IMR-90 (cell line): ENCODE results near the gene KDM4B. TPM values are rescaled to one million over a fixed set of nuclear protein-coding genes. Genes with fewer than 3 reads are reported as not detected.

Experiments used
- ATAC-seq: fragments of 200-7000 bp; cut with Tn5 transposase; 2 replicates; pipeline ENCODE4 v1.9.1; 2020; ENCODE audit warnings: low read depth, mild to moderate bottlenecking, moderate library complexity
- BruUV-seq: library from RNA; stranded (reverse); fragments of 400-500 nt; replicated peaks from 2 replicates; lab custom pipeline; 2021; lab: Mats Ljungman, UMichigan
- CTCF ChIA-PET: fragments of 300-600 bp; formaldehyde crosslinking; extraction: SDS; loops from one replicate; lab custom pipeline; 2021; ENCODE audit warnings: antibody characterized with exemption; lab: Yijun Ruan, JAX
- POLR2A ChIA-PET: fragments of 300-600 bp; sonication (Branson Sonifier 250); formaldehyde crosslinking; loops from one replicate; lab custom pipeline; 2022; ENCODE audit warnings: antibody characterized with exemption; ENCODE audit not compliant: unreplicated experiment; lab: Charles Lee
- DNase-seq: peaks from one replicate; pipeline ENCODE4 v3.0.0; 2013
- H2AFZ ChIP-seq: replicated peaks from 2 replicates; pipeline ENCODE3; 2013; ENCODE audit warnings: low read length, mild to moderate bottlenecking; ENCODE audit not compliant: poor library complexity
- H2AK5ac ChIP-seq: 2 replicates; pipeline ENCODE4 v1.6.1; 2013; ENCODE audit warnings: low read depth, low read length, inconsistent platforms
- H2AK9ac ChIP-seq: replicated peaks from 2 replicates; pipeline ENCODE3; 2013; ENCODE audit warnings: mild to moderate bottlenecking, low read depth, low read length, moderate library complexity; ENCODE audit not compliant: poor library complexity
- H2BK120ac ChIP-seq: 2 replicates; pipeline ENCODE4 v1.6.1; 2013; ENCODE audit warnings: low read depth, low read length, inconsistent platforms
- H2BK15ac ChIP-seq: 3 replicates; pipeline ENCODE4 v1.6.1; 2013; ENCODE audit warnings: low read depth, low read length, inconsistent platforms
- H2BK20ac ChIP-seq: 2 replicates; pipeline ENCODE4 v1.6.1; 2013; ENCODE audit warnings: low read depth, mild to moderate bottlenecking, inconsistent platforms, low read length, moderate library complexity
- H2BK5ac ChIP-seq: 2 replicates; pipeline ENCODE4 v1.6.1; 2013; ENCODE audit warnings: mild to moderate bottlenecking, low read depth, low read length, inconsistent platforms; ENCODE audit not compliant: poor library complexity, severe bottlenecking
- H3K14ac ChIP-seq: replicated peaks from 2 replicates; pipeline ENCODE4 v1.6.1; 2013; ENCODE audit warnings: low read depth, low read length, inconsistent platforms
- H3K18ac ChIP-seq: 2 replicates; pipeline ENCODE4 v1.6.1; 2013; ENCODE audit warnings: low read depth, low read length, control low read depth
- H3K23ac ChIP-seq: 2 replicates; pipeline ENCODE4 v1.6.1; 2013; ENCODE audit warnings: low read depth, low read length, inconsistent platforms
- H3K27ac ChIP-seq: 2 replicates; pipeline ENCODE4 v1.5.1; 2013; ENCODE audit warnings: mild to moderate bottlenecking, control low read depth, low read length; ENCODE audit not compliant: insufficient read depth
- H3K27me3 ChIP-seq: 2 replicates; pipeline ENCODE4 v1.6.1; 2013; ENCODE audit warnings: low read length; ENCODE audit not compliant: control insufficient read depth, insufficient read depth
- H3K36me3 ChIP-seq: 2 replicates; pipeline ENCODE4 v1.6.1; 2013; ENCODE audit warnings: low read length, mixed read lengths; ENCODE audit not compliant: control insufficient read depth, insufficient read depth
- H3K4ac ChIP-seq: 2 replicates; pipeline ENCODE4 v1.6.1; 2013; ENCODE audit warnings: low read depth, low read length, inconsistent platforms
- H3K4me1 ChIP-seq: 2 replicates; pipeline ENCODE4 v1.6.1; 2013; ENCODE audit warnings: low read length, mixed read lengths; ENCODE audit not compliant: control insufficient read depth, insufficient read depth
- H3K4me2 ChIP-seq: 2 replicates; pipeline ENCODE4 v1.6.1; 2013; ENCODE audit warnings: low read depth, mild to moderate bottlenecking, control low read depth, low read length, moderate library complexity
- H3K4me3 ChIP-seq: 2 replicates; pipeline ENCODE4 v1.5.1; 2013; ENCODE audit warnings: low read depth, mild to moderate bottlenecking, control low read depth, low read length, moderate library complexity; ENCODE audit not compliant: insufficient read depth
- H3K56ac ChIP-seq: 2 replicates; pipeline ENCODE4 v1.6.1; 2013; ENCODE audit warnings: low read length, inconsistent platforms; ENCODE audit not compliant: insufficient read depth; ENCODE audit errors: extremely low read depth
- H3K79me1 ChIP-seq, 2 experiments: 2 replicates each; pipeline ENCODE4 v1.6.1; 2013; ENCODE audit warnings: low read length in 2 of 2, inconsistent platforms in 1 of 2, low read depth in 1 of 2
- H3K9ac ChIP-seq: 2 replicates; pipeline ENCODE4 v1.6.1; 2013; ENCODE audit warnings: low read depth, low read length, control low read depth
- H3K9me1 ChIP-seq: 2 replicates; pipeline ENCODE4 v1.6.1; 2013; ENCODE audit warnings: low read length, inconsistent platforms; ENCODE audit not compliant: insufficient read depth
- H3K9me3 ChIP-seq: 2 replicates; pipeline ENCODE4 v1.6.1; 2013; ENCODE audit warnings: low read length; ENCODE audit not compliant: control insufficient read depth, insufficient read depth
- H4K20me1 ChIP-seq: 2 replicates; pipeline ENCODE4 v1.6.1; 2013; ENCODE audit warnings: low read length, inconsistent platforms; ENCODE audit not compliant: insufficient read depth
- H4K5ac ChIP-seq: 2 replicates; pipeline ENCODE4 v1.6.1; 2013; ENCODE audit warnings: mild to moderate bottlenecking, low read depth, low read length, control low read depth
- H4K8ac ChIP-seq, 2 experiments: 2 replicates each; pipeline ENCODE4 v1.6.1; 2013; ENCODE audit warnings: low read depth in 2 of 2, low read length in 2 of 2, control low read depth in 1 of 2, inconsistent platforms in 1 of 2
- H4K91ac ChIP-seq: 2 replicates; pipeline ENCODE4 v1.6.1; 2013; ENCODE audit warnings: low read depth, low read length, inconsistent platforms; ENCODE audit not compliant: insufficient read depth
- BHLHE40 ChIP-seq: fragments of 150-350 bp; IDR thresholded peaks from 2 replicates; pipeline ENCODE4 v1.6.1; 2016; ENCODE audit warnings: mild to moderate bottlenecking, low read depth, low read length
- CEBPB ChIP-seq: IDR thresholded peaks from 2 replicates; pipeline ENCODE4 v1.6.1; 2012; ENCODE audit warnings: low read depth, low read length, improper control_type of control experiment
- CHD1 ChIP-seq: IDR thresholded peaks from 2 replicates; pipeline ENCODE4 v1.6.1; 2012; ENCODE audit warnings: low read depth, low read length, improper control_type of control experiment
- CTCF ChIP-seq: conservative IDR thresholded peaks from 2 replicates; pipeline ENCODE4 v1.5.1; 2012; ENCODE audit warnings: mild to moderate bottlenecking, low read depth, low read length, improper control_type of control experiment
- ELK1 ChIP-seq: fragments of 150-350 bp; IDR thresholded peaks from 2 replicates; pipeline ENCODE4 v1.6.1; 2016; ENCODE audit warnings: low read depth, mild to moderate bottlenecking, low read length, moderate library complexity, borderline replicate concordance
- FOS ChIP-seq: fragments of 150-350 bp; IDR thresholded peaks from 2 replicates; pipeline ENCODE4 v1.6.1; 2016; ENCODE audit warnings: low read depth, low read length
- MAFK ChIP-seq: IDR thresholded peaks from 2 replicates; pipeline ENCODE4 v1.6.1; 2012; ENCODE audit warnings: low read depth, low read length, improper control_type of control experiment
- MXI1 ChIP-seq: IDR thresholded peaks from 2 replicates; pipeline ENCODE4 v1.6.1; 2012; ENCODE audit warnings: low read depth, mild to moderate bottlenecking, low read length, moderate library complexity, borderline replicate concordance
- NFE2L2 ChIP-seq: fragments of 150-350 bp; IDR thresholded peaks from 2 replicates; pipeline ENCODE4 v1.6.1; 2016; ENCODE audit warnings: low read depth, mild to moderate bottlenecking, low read length
- POLR2A ChIP-seq: IDR thresholded peaks from 2 replicates; pipeline ENCODE4 v1.6.1; 2012; ENCODE audit warnings: mild to moderate bottlenecking, low read depth, low read length
- RAD21 ChIP-seq: IDR thresholded peaks from 2 replicates; pipeline ENCODE4 v1.6.1; 2012; ENCODE audit warnings: low read length, improper control_type of control experiment
- RCOR1 ChIP-seq: IDR thresholded peaks from 2 replicates; pipeline ENCODE4 v1.6.1; 2012; ENCODE audit warnings: mild to moderate bottlenecking, low read length, improper control_type of control experiment; ENCODE audit not compliant: insufficient replicate concordance
- RFX5 ChIP-seq: IDR thresholded peaks from 2 replicates; pipeline ENCODE4 v1.8.0; 2012; ENCODE audit warnings: low read depth, mild to moderate bottlenecking, low read length, moderate library complexity
- SMC3 ChIP-seq: fragments of 150-350 bp; IDR thresholded peaks from 2 replicates; pipeline ENCODE4 v1.6.1; 2016; ENCODE audit warnings: low read depth, mild to moderate bottlenecking, antibody characterized with exemption, low read length, moderate library complexity
- USF2 ChIP-seq: fragments of 150-350 bp; IDR thresholded peaks from 2 replicates; pipeline ENCODE4 v1.6.1; 2017; ENCODE audit warnings: mild to moderate bottlenecking, antibody characterized with exemption, low read length, low read depth
- WGBS, 2 experiments: methylation state at CpG; one replicate each; pipeline versions ENCODE4 v1.1.5 to v1.1.7; 2013; ENCODE audit warnings: missing lambda C conversion rate in 2 of 2; ENCODE audit not compliant: insufficient read length in 1 of 2; ENCODE audit errors: extremely low coverage in 2 of 2; 5-methylcytosine and 5-hydroxymethylcytosine counted together
- dilution Hi-C: fragments of 300-500 bp; cut with HindIII; formaldehyde crosslinking; loops from one replicate; pipeline ENCODE4 v1.14.3; 2018; ENCODE audit warnings: low sequenced_read_pairs; ENCODE audit not compliant: unreplicated experiment
- in situ Hi-C: fragments of 300-500 bp; cut with MboI; formaldehyde crosslinking; loops from 3 replicates; pipeline ENCODE4 v1.14.3; 2019; ENCODE audit warnings: low sequenced_read_pairs, inconsistent platforms, mixed read lengths
- intact Hi-C: fragments of 100-400 bp; cut with micrococcal nuclease; formaldehyde crosslinking; loops from 2 replicates; pipeline ENCODE4 v1.10.0; 2022
- polyA plus RNA-seq, 3 experiments: library from polyadenylated mRNA; depleted of rRNA; stranded (reverse); fragments of >200 nt; gene quantifications; 2 replicates each; pipeline ENCODE4 v1.2.3, GENCODE V29; 2012; ENCODE audit warnings: low replicate concordance in 1 of 3
- total RNA-seq: library from RNA; depleted of rRNA; stranded (reverse); fragments of >200 nt; gene quantifications from 2 replicates; pipeline ENCODE4 v1.2.3, GENCODE V29; 2012

The KDM4B gene
- total and polyA plus RNA-seq, 2 of the 4 experiments (the other 2 are of a cell fraction), result 5.0 to 17.9 TPM

GRCh38 chr19:5099701-5100221 lies 130.8 kb downstream of the KDM4B start:
- Histone ChIP-seq H3K27ac (no peak overlapping the region), H2AK9ac (no peak overlapping the region), H3K4me1 (no peaks in the 10 kb centered on the region; the same call in 1 of the 2 replicates), H3K23ac (no peak overlapping the region), H3K4me3 (no peak overlapping the region), H4K20me1 (peaks cover 3% of the 10 kb centered on the region; the same call in 1 of the 2 replicates), H2BK20ac (no peak overlapping the region), H3K9me3 (peaks cover 19% of the 10 kb centered on the region), H4K5ac (no peak overlapping the region), H3K14ac (no peak overlapping the region), H3K4me2 (no peak overlapping the region), H2BK15ac (no peak overlapping the region), H2AFZ (no peak overlapping the region), H3K9me1 (no peaks in the 10 kb centered on the region), H2BK5ac (no peak overlapping the region), H3K36me3 (peaks cover 38% of the 10 kb centered on the region), H3K56ac (no peak overlapping the region), H3K79me1 (peaks cover 17 to 22% of the 10 kb centered on the region in 2 experiments), H2BK120ac (no peak overlapping the region), H3K9ac (no peak overlapping the region), H3K27me3 (no peaks in the 10 kb centered on the region), H4K8ac (no peak overlapping the region), H3K18ac (no peak overlapping the region), H3K4ac (no peak overlapping the region), H4K91ac (no peak overlapping the region), H2AK5ac (no peak overlapping the region)
- ChIA-PET POLR2A (no interaction called here), CTCF (no interaction called here)
- intact Hi-C loops, result no loop called here
- no peak for TF ChIP-seq NFE2L2
- TF ChIP-seq POLR2A, result no peak
- TF ChIP-seq RAD21, result no peak
- no peak for TF ChIP-seq SMC3
- TF ChIP-seq USF2, result no peak
- TF ChIP-seq CTCF, result no peak
- TF ChIP-seq MXI1, result no peak
- no peak for TF ChIP-seq MAFK
- TF ChIP-seq FOS, result no peak
- TF ChIP-seq RCOR1, result no peak
- TF ChIP-seq RFX5, result no peak
- TF ChIP-seq ELK1, result no peak
- TF ChIP-seq CHD1, result no peak
- TF ChIP-seq BHLHE40, result no peak
- no peak for TF ChIP-seq CEBPB
- ATAC-seq (no peak), DNase-seq (no peak)
- in situ Hi-C loops, result no loop called here
- WGBS, 2 experiments, result 96% methylated on average over 4 of the region's 5 CpGs; no CpG with 5 or more reads in 1 of the 2 experiments
- dilution Hi-C loops, result no loop called here
- no TSS peak for BruUV-seq
